ENCODE measurements around the gene VCAN. TPM values are rescaled to one million over a fixed set of nuclear protein-coding genes. Genes with fewer than 3 reads are reported as not detected.

VCAN gene
- total and polyA plus RNA-seq, 2 of the 8 experiments (the other 6 are each of a cell fraction or from before 2014, with no cell fraction given) = 146 to 404 TPM

GRCh38 chr5:83547161-83547560 lies 75.6 kb downstream of the VCAN start:
- H3K79me2 ChIP-seq (ENCODE audit: control insufficient read depth in 1 of 2, insufficient read depth in 2 of 2, low read length in 2 of 2) = peaks cover 0 to 9% of the 10 kb centered on the region in 2 experiments; a peak in 2 of 4 replicates
- no peak overlapping the region for H2BK120ac ChIP-seq (replicated peaks; ENCODE audit: low read depth, low read length)
- H3K23ac ChIP-seq (ENCODE audit: insufficient read length) = peak overlapping the region; percentile 87
- no peak overlapping the region for H4K5ac ChIP-seq (ENCODE audit: insufficient read length, low read depth, low read length)
- H3K4me3 ChIP-seq (ENCODE audit: extremely low read depth in 1 of 4, insufficient read depth in 2 of 4, low read depth in 3 of 4, low read length in 4 of 4) = no peak overlapping the region
- FAIRE-seq (no peak), DNase-seq (ENCODE audit: low read depth in 1 of 2, low spot score in 2 of 2) (no peak)
- no peaks in the 10 kb centered on the region for H3K9me3 ChIP-seq (ENCODE audit: insufficient read depth in 2 of 2, low read depth in 1 of 2, low read length in 1 of 2)
- no peaks in the 10 kb centered on the region for H3K4me1 ChIP-seq (replicated peaks in 1 of 4; ENCODE audit: control insufficient read depth in 3 of 4, insufficient read depth in 4 of 4, low read length in 3 of 4)
- no peaks in the 10 kb centered on the region; the same call in 1 of the 2 replicates for H3K79me1 ChIP-seq (ENCODE audit: low read depth, low read length)
- H3K4me2 ChIP-seq (ENCODE audit: insufficient read depth in 1 of 2, low read depth in 2 of 2, low read length in 2 of 2) = no peak overlapping the region
- no peaks in the 10 kb centered on the region for H3K23me2 ChIP-seq (ENCODE audit: low read depth, low read length)
- no peak overlapping the region for H3K27ac ChIP-seq (ENCODE audit: low read depth, low read length)
- CTCF ChIA-PET (ENCODE audit: partially characterized antibody) = interaction anchor here (0.9 to 1.5 kb wide), 3 partner anchors 10 to 120 kb away, joined by 3 to 4 read pairs (median 3); no protein-coding TSS in a partner anchor
- H3K4ac ChIP-seq (replicated peaks; ENCODE audit: insufficient read length, low read depth, low read length) = no peak overlapping the region
- peaks cover 0 to 57% (median 35%) of the 10 kb centered on the region in 4 experiments; a peak in 7 of 8 replicates for H3K36me3 ChIP-seq (ENCODE audit: control insufficient read depth in 2 of 4, insufficient read depth in 4 of 4, low read length in 3 of 4)
- POLR2A ChIA-PET (ENCODE audit: partially characterized antibody) = no interaction called here
- H3K14ac ChIP-seq (ENCODE audit: insufficient read length) = no peak overlapping the region
- H4K20me1 ChIP-seq (replicated peaks in 1 of 2; ENCODE audit: control insufficient read depth in 1 of 2, insufficient read depth in 2 of 2, low read length in 2 of 2) = peaks cover 0 to 3% of the 10 kb centered on the region in 2 experiments
- no peak overlapping the region for H2AFZ ChIP-seq (ENCODE audit: low read length)
- no peak overlapping the region for H4K91ac ChIP-seq (replicated peaks; ENCODE audit: insufficient read length, low read length)
- H2BK5ac ChIP-seq (ENCODE audit: low read depth, low read length) = no peak overlapping the region
- H3K27me3 ChIP-seq (replicated peaks in 1 of 4; ENCODE audit: control insufficient read depth in 3 of 4, extremely low read depth in 1 of 4, insufficient read depth in 3 of 4, low read length in 3 of 4) = no peaks in the 10 kb centered on the region
- H2BK20ac ChIP-seq (ENCODE audit: low read length) = no peak overlapping the region
- no peak overlapping the region for H3K56ac ChIP-seq (replicated peaks; ENCODE audit: insufficient read length, low read depth, low read length)
- WGBS, 2 experiments (ENCODE audit: extremely low coverage in 1 of 2, insufficient coverage in 1 of 2, insufficient read length in 1 of 2, insufficient replicate concordance in 2 of 2, low coverage in 1 of 2, low lambda C conversion rate in 2 of 2, missing lambda C conversion rate in 1 of 2) = 89% methylated on average over 1 of the region's 1 CpG; no CpG with 5 or more reads in 1 of the 2 experiments
- H2AK5ac ChIP-seq (ENCODE audit: low read depth, low read length) = no peak overlapping the region
- H3K9ac ChIP-seq (replicated peaks in 1 of 4; ENCODE audit: extremely low read depth in 1 of 4, low read depth in 3 of 4, low read length in 3 of 4) = no peak overlapping the region
- no peak overlapping the region for H4K8ac ChIP-seq (ENCODE audit: extremely low read depth, insufficient read depth, low read length)
- H3K18ac ChIP-seq (ENCODE audit: extremely low read depth, low read length) = no peak overlapping the region
- H2BK12ac ChIP-seq (ENCODE audit: low read depth, low read length) = no peak overlapping the region
- H2BK15ac ChIP-seq (ENCODE audit: low read length) = no peak overlapping the region
- TF ChIP-seq CHD1 (IDR thresholded peaks at IDR 0.05; ENCODE audit: low read depth, low read length) (no peak), TEAD4 (IDR thresholded peaks at IDR 0.05; ENCODE audit: low read depth, low read length) (no peak), CREB1 (IDR thresholded peaks at IDR 0.05) (no peak), SUZ12 (IDR thresholded peaks at IDR 0.05; ENCODE audit: low read length) (no peak), SP2 (IDR thresholded peaks at IDR 0.05; ENCODE audit: low read length) (no peak), RBBP5 (IDR thresholded peaks at IDR 0.05; ENCODE audit: borderline replicate concordance, low read depth, low read length) (no peak), MAX (IDR thresholded peaks at IDR 0.05) (no peak), HDAC6 (IDR thresholded peaks at IDR 0.05; ENCODE audit: low read depth, low read length) (no peak), ATF2 (IDR thresholded peaks at IDR 0.05; ENCODE audit: low read length) (no peak), NRF1 (IDR thresholded peaks at IDR 0.05; ENCODE audit: low read depth, low read length) (no peak), POLR2AphosphoS5 (IDR thresholded peaks at IDR 0.05; ENCODE audit: low read depth, low read length) (no peak), CEBPB (IDR thresholded peaks at IDR 0.05; ENCODE audit: low read depth, low read length) (no peak), CHD2 (IDR thresholded peaks at IDR 0.05; ENCODE audit: low read length) (no peak), KDM5A (IDR thresholded peaks at IDR 0.05; ENCODE audit: low read length) (no peak)

Data from H1 (cell line).